ENCODE results near the gene ERCC1. TPM values are rescaled to one million over a fixed set of nuclear protein-coding genes. Genes with fewer than 3 reads are reported as not detected.

The ERCC1 gene
- total RNA-seq, 2 donors from 2014 or later: 28.4 to 36.2 TPM

DNA sequence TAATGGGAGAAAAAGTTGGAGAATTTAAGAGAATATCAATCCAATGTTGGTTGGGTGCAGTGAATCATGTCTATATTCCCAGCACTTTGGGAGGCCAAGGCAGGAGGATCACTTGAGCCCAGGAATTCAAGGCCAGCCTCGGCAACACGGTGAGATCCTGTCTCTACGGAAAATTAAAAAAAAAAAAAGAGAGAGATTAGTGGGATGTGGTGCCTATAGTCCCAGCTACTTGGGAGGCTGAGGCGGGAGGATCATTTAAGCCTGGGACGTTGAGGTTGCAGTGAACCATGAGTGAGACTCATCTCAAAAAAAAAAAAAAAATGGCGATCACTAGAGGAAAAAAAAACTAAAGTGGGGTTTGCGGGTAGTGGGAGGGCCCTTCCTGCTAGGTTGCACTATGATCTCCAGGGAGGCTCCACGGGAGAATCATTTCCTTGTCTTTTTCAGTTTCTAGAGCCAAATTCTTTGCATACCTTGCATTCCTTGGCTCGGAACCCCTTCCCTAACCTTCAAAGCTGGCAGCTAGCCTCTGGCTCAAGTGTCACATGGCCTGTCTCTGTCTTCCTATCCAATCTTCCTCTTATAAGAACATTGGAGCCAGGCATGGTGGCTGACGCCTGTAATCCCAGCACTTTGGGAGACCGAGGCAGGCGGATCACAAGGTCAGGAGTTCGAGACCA, 47.5 kb downstream of the ERCC1 start:
- no peaks in the 10 kb centered on the region for H3K9me3 ChIP-seq (ENCODE audit: control insufficient read depth, low read length, poor library complexity, severe bottlenecking)
- DNase-seq: no peak
- ATAC-seq: no peak
- H3K36me3 Mint-ChIP-seq (ENCODE audit: low read depth): no peaks in the 10 kb centered on the region
- peaks cover 4% of the 10 kb centered on the region for H3K27me3 Mint-ChIP-seq
- peaks cover 2% of the 10 kb centered on the region for H3K4me1 Mint-ChIP-seq
- no peak overlapping the region for H3K4me3 Mint-ChIP-seq
- H3K27ac Mint-ChIP-seq: no peak overlapping the region

DNA sequence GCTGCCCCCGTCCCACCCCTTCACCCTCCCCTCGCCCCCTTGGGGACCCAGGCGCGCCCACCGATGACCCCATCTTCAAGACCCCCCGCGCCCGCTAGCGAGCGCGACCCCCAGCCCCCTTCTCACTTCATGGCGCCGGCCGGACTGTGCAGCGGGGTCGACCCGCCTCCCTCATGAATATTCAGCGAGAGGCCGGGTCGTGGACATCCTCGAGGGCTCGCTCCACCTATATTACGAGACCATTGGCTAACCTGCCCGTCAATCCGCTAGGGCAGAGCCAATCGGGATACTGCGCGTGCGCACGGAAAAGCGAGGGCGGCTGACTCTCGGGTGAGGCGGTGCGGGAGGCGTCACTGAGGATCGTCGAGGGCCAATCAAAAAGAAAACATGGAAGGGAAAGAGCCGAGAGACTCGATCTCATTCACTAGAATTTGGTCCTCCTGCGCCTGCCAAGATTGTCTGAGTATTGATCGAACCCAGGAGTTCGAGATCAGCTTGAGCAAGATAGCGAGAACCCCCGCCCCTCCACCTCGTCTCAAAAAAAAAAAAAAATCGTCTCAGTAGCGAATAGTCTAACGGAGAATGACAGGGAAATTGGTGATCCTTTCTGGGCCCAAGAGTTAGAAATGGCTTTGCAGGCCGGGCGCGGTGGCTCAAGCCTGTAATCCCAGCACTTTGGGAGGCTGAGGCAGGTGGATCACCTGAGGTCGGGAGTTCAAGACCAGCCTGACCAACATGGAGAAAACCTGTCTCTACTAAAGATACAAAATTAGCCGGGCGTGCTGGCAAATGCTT, 53.1 kb downstream of the ERCC1 start, which contains the start of gene ERCC2:
ERCC2 (minus strand) TSS at position 164 of the 795 bp plus-strand sequence; CDS start at position 131, 33 bp downstream.
- DNase-seq (peak; percentile 97 to 100 (median 99)), ATAC-seq (peak; percentile 99)
- H3K9me3 ChIP-seq (ENCODE audit: control insufficient read depth, low read length, poor library complexity, severe bottlenecking): no peaks in the 10 kb centered on the region
- peak within 1 kb of the TSS; percentile 89 for H3K4me3 Mint-ChIP-seq
- peaks cover 17% of the 10 kb centered on the region for H3K4me1 Mint-ChIP-seq
- H3K27me3 Mint-ChIP-seq: peaks cover 4% of the 10 kb centered on the region
- H3K27ac Mint-ChIP-seq: peak within 1 kb of the TSS; percentile 83
- no peaks in the 10 kb centered on the region for H3K36me3 Mint-ChIP-seq (ENCODE audit: low read depth)

- DNase-seq: no peak
- H3K36me3 Mint-ChIP-seq (ENCODE audit: low read depth): no peaks in the 10 kb centered on the region
- peaks cover 15% of the 10 kb centered on the region for H3K4me1 Mint-ChIP-seq
- H3K4me3 Mint-ChIP-seq: no peak overlapping the region
- H3K27me3 Mint-ChIP-seq: peaks cover 3% of the 10 kb centered on the region
- no peak for ATAC-seq
- no peak overlapping the region for H3K27ac Mint-ChIP-seq
- no peaks in the 10 kb centered on the region for H3K9me3 ChIP-seq (ENCODE audit: control insufficient read depth, low read length, poor library complexity, severe bottlenecking)
Observed at GRCh38 chr19:45368737-45369340, 54.9 kb downstream of the ERCC1 start.

DNA sequence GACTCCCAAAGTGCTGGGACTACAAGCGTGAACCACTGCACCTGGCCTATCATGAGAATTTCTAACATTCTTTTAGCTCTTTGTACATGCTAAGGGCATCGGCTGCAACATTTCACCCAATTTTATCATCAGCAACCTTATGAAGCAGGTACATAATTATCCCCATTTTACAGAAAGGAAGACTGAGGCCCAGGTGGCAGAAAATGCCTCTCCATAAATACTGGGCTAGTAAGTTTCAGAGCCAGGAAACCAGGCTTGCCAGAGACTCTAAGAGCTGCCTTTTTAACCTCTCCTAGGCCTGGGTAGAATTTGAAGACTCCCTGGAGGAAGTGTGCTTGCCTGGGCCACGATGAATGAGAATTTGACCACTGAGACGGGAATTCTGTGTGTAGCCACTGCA, 55.6 kb downstream of the ERCC1 start:
- ATAC-seq: no peak
- DNase-seq: no peak
- no peak overlapping the region for H3K4me3 Mint-ChIP-seq
- H3K36me3 Mint-ChIP-seq (ENCODE audit: low read depth): no peaks in the 10 kb centered on the region
- peaks cover 15% of the 10 kb centered on the region for H3K4me1 Mint-ChIP-seq
- H3K27me3 Mint-ChIP-seq: no peaks in the 10 kb centered on the region
- no peaks in the 10 kb centered on the region for H3K9me3 ChIP-seq (ENCODE audit: control insufficient read depth, low read length, poor library complexity, severe bottlenecking)
- no peak overlapping the region for H3K27ac Mint-ChIP-seq

- Mint-ChIP-seq H3K36me3 (ENCODE audit: low read depth) (no peaks in the 10 kb centered on the region), H3K27me3 (no peaks in the 10 kb centered on the region), H3K4me1 (peaks cover 11% of the 10 kb centered on the region), H3K4me3 (no peak overlapping the region), H3K27ac (no peak overlapping the region)
- no peak for DNase-seq
- no peaks in the 10 kb centered on the region for H3K9me3 ChIP-seq (ENCODE audit: control insufficient read depth, low read length, poor library complexity, severe bottlenecking)
- no peak for ATAC-seq
Observed at GRCh38 chr19:45364696-45365095, 59.0 kb downstream of the ERCC1 start.

DNA sequence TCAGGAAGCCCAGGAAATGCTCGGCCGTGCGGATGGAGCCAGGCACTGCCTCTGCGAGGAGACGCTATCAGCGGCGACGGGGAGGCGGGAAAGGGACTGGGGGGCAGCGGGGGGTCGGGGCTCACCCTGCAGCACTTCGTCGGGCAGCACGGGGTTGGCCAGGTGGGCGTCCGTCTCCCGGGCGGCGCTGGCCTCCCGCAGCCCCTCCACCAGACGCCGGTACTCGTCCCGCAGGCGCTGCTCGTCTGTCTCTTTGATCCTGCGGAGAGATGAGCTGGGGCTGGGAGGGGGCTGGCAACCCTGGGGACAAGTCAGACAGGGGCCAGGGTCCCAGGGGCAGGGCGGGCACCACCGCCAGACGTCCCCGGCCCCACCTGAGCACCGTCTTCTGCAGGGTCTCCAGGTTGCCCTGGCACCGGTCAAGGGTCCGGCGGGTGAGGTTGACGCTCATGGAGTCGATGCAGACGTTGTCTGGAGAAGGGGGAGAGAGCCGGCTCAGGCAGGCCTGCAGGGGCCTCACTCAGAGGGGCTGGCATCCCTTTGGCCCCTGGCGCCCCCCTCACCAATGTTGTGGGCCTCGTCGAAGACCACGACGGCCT, 59.8 kb downstream of the ERCC1 start:
- no peak for DNase-seq
- Mint-ChIP-seq H3K4me1 (peaks cover 6% of the 10 kb centered on the region), H3K4me3 (no peak overlapping the region), H3K36me3 (ENCODE audit: low read depth) (no peaks in the 10 kb centered on the region), H3K27ac (no peak overlapping the region), H3K27me3 (no peaks in the 10 kb centered on the region)
- no peaks in the 10 kb centered on the region for H3K9me3 ChIP-seq (ENCODE audit: control insufficient read depth, low read length, poor library complexity, severe bottlenecking)
- ATAC-seq: no peak

DNA sequence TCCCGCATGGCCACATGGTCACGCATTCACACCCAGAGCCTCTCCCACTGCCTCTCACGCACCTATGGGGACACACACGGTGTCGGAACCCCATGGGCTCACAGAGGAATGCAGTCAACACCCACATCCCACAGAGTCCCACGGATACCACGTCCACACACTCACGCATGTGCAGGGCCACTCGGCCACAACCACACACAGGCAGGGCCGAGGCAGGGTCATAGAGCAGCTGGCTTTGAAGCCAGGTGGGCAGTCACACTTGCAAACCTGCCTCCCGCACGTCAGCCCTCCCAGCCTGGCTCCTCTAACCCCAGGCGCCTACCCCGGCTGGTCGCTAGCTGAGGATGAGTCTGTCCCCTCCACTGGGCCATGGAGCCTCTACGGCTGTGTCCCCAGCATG, 61.4 kb downstream of the ERCC1 start:
- no peak for ATAC-seq
- H3K9me3 ChIP-seq (ENCODE audit: control insufficient read depth, low read length, poor library complexity, severe bottlenecking): no peaks in the 10 kb centered on the region
- Mint-ChIP-seq H3K27ac (no peak overlapping the region), H3K27me3 (no peaks in the 10 kb centered on the region), H3K36me3 (ENCODE audit: low read depth) (no peaks in the 10 kb centered on the region), H3K4me1 (peaks cover 3% of the 10 kb centered on the region), H3K4me3 (no peak overlapping the region)
- DNase-seq: no peak

- H3K27ac Mint-ChIP-seq: no peak overlapping the region
- DNase-seq (no peak), ATAC-seq (no peak)
- peaks cover 3% of the 10 kb centered on the region for H3K4me1 Mint-ChIP-seq
- H3K9me3 ChIP-seq (ENCODE audit: control insufficient read depth, low read length, poor library complexity, severe bottlenecking): no peaks in the 10 kb centered on the region
- H3K4me3 Mint-ChIP-seq: no peak overlapping the region
- no peaks in the 10 kb centered on the region for H3K27me3 Mint-ChIP-seq
- H3K36me3 Mint-ChIP-seq (ENCODE audit: low read depth): no peaks in the 10 kb centered on the region
Observed at GRCh38 chr19:45361608-45362007, 62.1 kb downstream of the ERCC1 start.

DNA sequence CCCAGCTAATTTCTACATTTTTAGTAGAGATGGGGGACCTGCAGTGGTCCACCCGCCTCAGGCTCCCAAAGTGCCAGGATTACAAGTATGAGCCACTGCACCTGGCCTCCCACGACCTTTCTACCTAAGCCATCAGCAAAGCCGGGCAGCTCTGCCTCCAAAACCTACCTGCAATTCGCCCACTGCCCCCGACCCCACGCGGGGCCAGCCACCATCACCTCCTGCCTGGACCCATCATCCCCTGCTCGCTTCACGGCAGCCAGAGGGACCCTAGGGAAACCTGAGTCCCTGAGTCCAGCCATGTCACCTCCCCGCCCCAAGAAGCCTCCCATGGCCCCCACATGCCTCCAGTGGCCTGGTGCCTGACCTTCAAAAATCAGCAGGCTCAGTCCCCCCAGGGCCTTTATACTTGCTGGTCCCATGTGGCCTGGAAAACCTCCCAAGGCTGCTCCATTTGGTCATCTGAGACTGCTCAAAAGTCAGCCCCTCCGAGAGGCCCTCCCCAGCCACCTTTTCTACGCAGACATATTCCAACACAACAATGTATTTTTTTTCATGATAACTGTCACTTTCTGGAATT, 65.4 kb downstream of the ERCC1 start:
- Mint-ChIP-seq H3K27ac (no peak overlapping the region), H3K4me3 (no peak overlapping the region), H3K27me3 (no peaks in the 10 kb centered on the region), H3K4me1 (peaks cover 3% of the 10 kb centered on the region), H3K36me3 (ENCODE audit: low read depth) (no peaks in the 10 kb centered on the region)
- ATAC-seq: no peak
- no peak for DNase-seq
- H3K9me3 ChIP-seq (ENCODE audit: control insufficient read depth, low read length, poor library complexity, severe bottlenecking): no peaks in the 10 kb centered on the region

DNA sequence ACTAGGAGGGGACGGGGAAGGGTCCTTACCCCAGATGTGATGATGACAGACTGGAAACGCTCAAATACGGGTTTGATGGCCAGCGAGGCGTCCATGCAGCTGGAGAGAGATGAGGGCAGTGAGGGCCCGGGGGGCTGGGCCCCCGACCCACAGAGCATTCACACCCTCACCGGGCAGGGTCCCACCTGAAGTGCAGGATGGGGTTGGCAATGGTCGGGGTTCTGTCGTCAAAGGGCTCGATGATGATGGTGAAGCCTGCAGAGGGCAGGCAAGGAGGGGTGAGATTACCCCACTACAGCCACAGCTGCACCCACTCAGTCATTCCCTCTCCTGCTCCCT, 66.3 kb downstream of the ERCC1 start:
- Mint-ChIP-seq H3K27me3 (no peaks in the 10 kb centered on the region), H3K27ac (no peak overlapping the region), H3K4me1 (peaks cover 3% of the 10 kb centered on the region), H3K4me3 (no peak overlapping the region), H3K36me3 (ENCODE audit: low read depth) (no peaks in the 10 kb centered on the region)
- no peak for ATAC-seq
- DNase-seq: no peak
- no peaks in the 10 kb centered on the region for H3K9me3 ChIP-seq (ENCODE audit: control insufficient read depth, low read length, poor library complexity, severe bottlenecking)

Other genes with a start within 250 kb of the ERCC1 start
- gene TRAPPC6A, start 245.7 kb downstream of the ERCC1 start, total RNA-seq: 10 to 100 TPM; 47.5 to 61.2 TPM
- gene BLOC1S3, start 245.1 kb downstream of the ERCC1 start, total RNA-seq: 10 to 100 TPM; 12.9 to 15.2 TPM
- gene EXOC3L2, start 178.5 kb downstream of the ERCC1 start, total RNA-seq: 1 to 10 TPM in 1 of 2 donors, not detected in 1; 1.1 TPM
- 10 to 100 TPM; 28.9 to 36.4 TPM for gene MARK4, start 172.6 kb downstream of the ERCC1 start, total RNA-seq
- not detected for gene CKM, start 101.0 kb downstream of the ERCC1 start, total RNA-seq
- gene KLC3, start 83.2 kb downstream of the ERCC1 start, total RNA-seq: not detected
- 10 to 100 TPM; 11.0 to 13.1 TPM for gene ERCC2, start 53.3 kb downstream of the ERCC1 start, total RNA-seq
- 1 to 10 TPM; 3.4 to 4.5 TPM for gene PPP1R13L, start 18.8 kb downstream of the ERCC1 start, total RNA-seq
- 1 to 10 TPM in 1 of 2 donors, under 1 TPM in 1; 0.91 to 1.0 TPM for gene POLR1G, start 17.3 kb downstream of the ERCC1 start, total RNA-seq
- 1,000 to 10,000 TPM in 1 of 2 donors, 100 to 1,000 TPM in 1; 967 to 2,209 TPM for gene FOSB, start 44.1 kb upstream of the ERCC1 start, total RNA-seq
- 1 to 10 TPM; 2.3 to 6.2 TPM for gene RTN2, start 73.1 kb upstream of the ERCC1 start, total RNA-seq
- 1 to 10 TPM; 3.8 to 8.5 TPM for gene PPM1N, start 74.5 kb upstream of the ERCC1 start, total RNA-seq
- gene VASP, start 83.6 kb upstream of the ERCC1 start, total RNA-seq: 100 to 1,000 TPM in 1 of 2 donors, 10 to 100 TPM in 1; 99.7 to 101 TPM
- 1 to 10 TPM; 8.3 to 9.4 TPM for gene OPA3, start 160.9 kb upstream of the ERCC1 start, total RNA-seq
- not detected for gene GPR4, start 178.3 kb upstream of the ERCC1 start, total RNA-seq
- gene EML2, start 215.5 kb upstream of the ERCC1 start, total RNA-seq: 10 to 100 TPM; 58.1 to 61.2 TPM
- gene GIPR, start 244.3 kb upstream of the ERCC1 start, total RNA-seq: 1 to 10 TPM; 2.3 to 4.6 TPM

All from T-helper 17 cell (primary cell).